Measurements from ENCODE around the gene AHNAK.
A peak's percentile ranks its signal among the peaks of the same experiment; 100 is the strongest.

Gene AHNAK

GRCh38 chr11:62398011-62398994, 148.3 kb downstream of the AHNAK start:
- Histone ChIP-seq H2AFZ (ENCODE audit: low read depth) (no peak overlapping the region), H3K36me3 (ENCODE audit: insufficient read depth) (no peaks in the 10 kb centered on the region), H3K27ac (no peak overlapping the region), H3K4me2 (no peak overlapping the region), H3K79me2 (ENCODE audit: insufficient read depth, low read depth) (no peaks in the 10 kb centered on the region), H3K27me3 (ENCODE audit: insufficient read depth, low read depth) (no peaks in the 10 kb centered on the region), H3K4me1 (ENCODE audit: low read depth, poor library complexity, severe bottlenecking) (peaks cover 16% of the 10 kb centered on the region), H3K4me3 (IDR thresholded peaks at IDR 0.05; ENCODE audit: insufficient read depth, low read depth, low read length) (no peak overlapping the region), H3K9ac (no peak overlapping the region), H4K20me1 (ENCODE audit: insufficient read depth) (no peaks in the 10 kb centered on the region)
- TF ChIP-seq CTCF (conservative IDR thresholded peaks at IDR 0.05; ENCODE audit: low read depth, low read length): no peak

GRCh38 chr11:62395885-62396551, 150.6 kb downstream of the AHNAK start:
- Histone ChIP-seq H3K4me1 (ENCODE audit: low read depth, poor library complexity, severe bottlenecking) (peaks cover 20% of the 10 kb centered on the region), H2AFZ (ENCODE audit: low read depth) (no peak overlapping the region), H3K4me3 (IDR thresholded peaks at IDR 0.05; ENCODE audit: insufficient read depth, low read depth, low read length) (no peak overlapping the region), H3K27ac (no peak overlapping the region), H3K36me3 (ENCODE audit: insufficient read depth) (no peaks in the 10 kb centered on the region), H3K4me2 (no peak overlapping the region), H3K79me2 (ENCODE audit: insufficient read depth, low read depth) (no peaks in the 10 kb centered on the region), H4K20me1 (ENCODE audit: insufficient read depth) (no peaks in the 10 kb centered on the region), H3K27me3 (ENCODE audit: insufficient read depth, low read depth) (no peaks in the 10 kb centered on the region), H3K9ac (no peak overlapping the region)
- TF ChIP-seq CTCF (conservative IDR thresholded peaks at IDR 0.05; ENCODE audit: low read depth, low read length): no peak

GRCh38 chr11:62394825-62395538, 151.6 kb downstream of the AHNAK start:
- H4K20me1 ChIP-seq (ENCODE audit: insufficient read depth): no peaks in the 10 kb centered on the region
- H3K27ac ChIP-seq: no peak overlapping the region
- no peaks in the 10 kb centered on the region for H3K36me3 ChIP-seq (ENCODE audit: insufficient read depth)
- peak overlapping the region; percentile 12; the same call in 1 of the 2 replicates for H3K4me2 ChIP-seq
- no peaks in the 10 kb centered on the region; the same call in 1 of the 2 replicates for H3K27me3 ChIP-seq (ENCODE audit: insufficient read depth, low read depth)
- peaks cover 20% of the 10 kb centered on the region for H3K4me1 ChIP-seq (ENCODE audit: low read depth, poor library complexity, severe bottlenecking)
- TF ChIP-seq CTCF (conservative IDR thresholded peaks at IDR 0.05; ENCODE audit: low read depth, low read length): peak; percentile 89
- H3K4me3 ChIP-seq (IDR thresholded peaks at IDR 0.05; ENCODE audit: insufficient read depth, low read depth, low read length): no peak overlapping the region
- peak overlapping the region; percentile 9; the same call in 1 of the 2 replicates for H2AFZ ChIP-seq (ENCODE audit: low read depth)
- no peaks in the 10 kb centered on the region for H3K79me2 ChIP-seq (ENCODE audit: insufficient read depth, low read depth)
- no peak overlapping the region for H3K9ac ChIP-seq

- Histone ChIP-seq H3K27ac (no peak overlapping the region), H3K4me1 (ENCODE audit: low read depth, poor library complexity, severe bottlenecking) (peaks cover 24% of the 10 kb centered on the region), H3K4me3 (IDR thresholded peaks at IDR 0.05; ENCODE audit: insufficient read depth, low read depth, low read length) (no peak overlapping the region), H3K4me2 (no peak overlapping the region), H3K27me3 (ENCODE audit: insufficient read depth, low read depth) (peaks cover 6% of the 10 kb centered on the region; the same call in 1 of the 2 replicates), H3K79me2 (ENCODE audit: insufficient read depth, low read depth) (no peaks in the 10 kb centered on the region), H3K9ac (no peak overlapping the region), H3K36me3 (ENCODE audit: insufficient read depth) (no peaks in the 10 kb centered on the region), H4K20me1 (ENCODE audit: insufficient read depth) (no peaks in the 10 kb centered on the region), H2AFZ (ENCODE audit: low read depth) (no peak overlapping the region)
- TF ChIP-seq CTCF (conservative IDR thresholded peaks at IDR 0.05; ENCODE audit: low read depth, low read length): no peak
Observed at GRCh38 chr11:62393735-62394134, 152.9 kb downstream of the AHNAK start.
